ENCODE measurements around the gene MTMR4. TPM values are rescaled to one million over a fixed set of nuclear protein-coding genes. Genes with fewer than 3 reads are reported as not detected.

Gene MTMR4
- total RNA-seq, 2 experiments from 2014 or later, result 47.7 to 48.6 TPM

DNA sequence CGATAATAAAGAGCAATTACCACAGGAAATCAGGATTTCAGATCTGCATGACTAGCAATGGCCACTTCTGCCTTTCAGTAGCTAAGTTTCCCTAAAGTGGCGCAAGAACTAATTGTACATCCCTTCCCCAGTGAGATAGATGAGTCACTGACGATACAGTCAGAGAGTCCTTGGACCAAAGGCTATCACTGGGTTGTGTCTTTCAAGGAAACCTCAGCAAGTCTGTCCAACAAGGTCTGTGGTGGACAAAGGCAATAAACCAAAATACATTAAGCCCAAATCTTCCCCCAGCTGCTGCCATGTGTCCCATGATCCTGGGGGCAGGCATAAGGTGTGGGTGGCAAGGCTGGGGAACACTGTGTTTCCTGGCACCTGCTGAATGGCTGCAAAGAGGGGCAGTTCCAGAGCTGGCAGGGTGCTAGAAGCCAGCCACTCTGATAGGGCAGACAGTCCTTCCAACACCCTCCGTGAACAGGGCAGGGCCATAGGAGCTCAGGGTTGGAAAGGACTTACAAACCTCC, 20.5 kb upstream of the MTMR4 start:
- Mint-ChIP-seq H3K4me3 (no peak overlapping the region), H3K27ac (no peak overlapping the region), H3K4me1 (ENCODE audit: low read depth) (no peaks in the 10 kb centered on the region), H3K27me3 (ENCODE audit: low read depth) (peaks cover 48% of the 10 kb centered on the region), H3K9me3 (ENCODE audit: insufficient read depth) (no peaks in the 10 kb centered on the region), H3K36me3 (ENCODE audit: low read depth) (no peaks in the 10 kb centered on the region)
- ChIA-PET POLR2A (interaction anchor here (3.0 kb wide), 1 partner anchor 97 kb away, joined by 16 read pairs; no protein-coding TSS in a partner anchor), CTCF (interaction anchor here (1.2 to 3.4 kb wide), 3 partner anchors 9 to 53 kb away, joined by 3 to 14 read pairs (median 4); a partner anchor contains a TSS)
- no peak for DNase-seq
- ATAC-seq, result no peak

- no peaks in the 10 kb centered on the region for H3K4me1 Mint-ChIP-seq (ENCODE audit: low read depth)
- no peaks in the 10 kb centered on the region for H3K36me3 Mint-ChIP-seq (ENCODE audit: low read depth)
- H3K4me3 Mint-ChIP-seq, result no peak overlapping the region
- ChIA-PET POLR2A (interaction anchor here (2.0 to 3.0 kb wide), 2 partner anchors 97 to 98 kb away, joined by 7 to 16 read pairs; no protein-coding TSS in a partner anchor), CTCF (interaction anchor here (1.1 to 3.4 kb wide), 3 partner anchors 10 to 43 kb away, joined by 3 to 14 read pairs (median 3); a partner anchor contains a TSS)
- peaks cover 52% of the 10 kb centered on the region for H3K27me3 Mint-ChIP-seq (ENCODE audit: low read depth)
- no peak for ATAC-seq
- H3K9me3 Mint-ChIP-seq (ENCODE audit: insufficient read depth), result no peaks in the 10 kb centered on the region
- DNase-seq, result no peak
- no peak overlapping the region for H3K27ac Mint-ChIP-seq
Measured at GRCh38 chr17:58534331-58534730, 19.9 kb upstream of the MTMR4 start.

- H3K4me1 Mint-ChIP-seq (ENCODE audit: low read depth), result no peaks in the 10 kb centered on the region
- ChIA-PET CTCF (interaction anchor here (1.1 to 3.4 kb wide), 2 partner anchors 15 to 44 kb away, joined by 3 to 14 read pairs; no protein-coding TSS in a partner anchor), POLR2A (interaction anchor here (2.0 to 3.0 kb wide), 2 partner anchors 97 to 98 kb away, joined by 7 to 16 read pairs; no protein-coding TSS in a partner anchor)
- H3K4me3 Mint-ChIP-seq, result no peak overlapping the region
- DNase-seq, result no peak
- no peaks in the 10 kb centered on the region for H3K9me3 Mint-ChIP-seq (ENCODE audit: insufficient read depth)
- peaks cover 54% of the 10 kb centered on the region for H3K27me3 Mint-ChIP-seq (ENCODE audit: low read depth)
- no peak overlapping the region for H3K27ac Mint-ChIP-seq
- H3K36me3 Mint-ChIP-seq (ENCODE audit: low read depth), result no peaks in the 10 kb centered on the region
- no peak for ATAC-seq
Measured at GRCh38 chr17:58533616-58534188, 19.3 kb upstream of the MTMR4 start.

- H3K27me3 Mint-ChIP-seq (ENCODE audit: low read depth), result peaks cover 54% of the 10 kb centered on the region
- CTCF ChIA-PET, result interaction anchor here (0.7 kb wide), 1 partner anchor 45 kb away, joined by 3 read pairs; no protein-coding TSS in a partner anchor
- no peaks in the 10 kb centered on the region for H3K9me3 Mint-ChIP-seq (ENCODE audit: insufficient read depth)
- H3K4me1 Mint-ChIP-seq (ENCODE audit: low read depth), result peaks cover 4% of the 10 kb centered on the region
- H3K4me3 Mint-ChIP-seq, result no peak overlapping the region
- H3K36me3 Mint-ChIP-seq (ENCODE audit: low read depth), result no peaks in the 10 kb centered on the region
- DNase-seq (no peak), ATAC-seq (no peak)
- no peak overlapping the region for H3K27ac Mint-ChIP-seq
- POLR2A ChIA-PET, result interaction anchor here (0.6 to 3.0 kb wide), 5 partner anchors 55 to 173 kb away, joined by 3 to 16 read pairs (median 7); no protein-coding TSS in a partner anchor
Measured at GRCh38 chr17:58532555-58532951, 18.1 kb upstream of the MTMR4 start.

DNA sequence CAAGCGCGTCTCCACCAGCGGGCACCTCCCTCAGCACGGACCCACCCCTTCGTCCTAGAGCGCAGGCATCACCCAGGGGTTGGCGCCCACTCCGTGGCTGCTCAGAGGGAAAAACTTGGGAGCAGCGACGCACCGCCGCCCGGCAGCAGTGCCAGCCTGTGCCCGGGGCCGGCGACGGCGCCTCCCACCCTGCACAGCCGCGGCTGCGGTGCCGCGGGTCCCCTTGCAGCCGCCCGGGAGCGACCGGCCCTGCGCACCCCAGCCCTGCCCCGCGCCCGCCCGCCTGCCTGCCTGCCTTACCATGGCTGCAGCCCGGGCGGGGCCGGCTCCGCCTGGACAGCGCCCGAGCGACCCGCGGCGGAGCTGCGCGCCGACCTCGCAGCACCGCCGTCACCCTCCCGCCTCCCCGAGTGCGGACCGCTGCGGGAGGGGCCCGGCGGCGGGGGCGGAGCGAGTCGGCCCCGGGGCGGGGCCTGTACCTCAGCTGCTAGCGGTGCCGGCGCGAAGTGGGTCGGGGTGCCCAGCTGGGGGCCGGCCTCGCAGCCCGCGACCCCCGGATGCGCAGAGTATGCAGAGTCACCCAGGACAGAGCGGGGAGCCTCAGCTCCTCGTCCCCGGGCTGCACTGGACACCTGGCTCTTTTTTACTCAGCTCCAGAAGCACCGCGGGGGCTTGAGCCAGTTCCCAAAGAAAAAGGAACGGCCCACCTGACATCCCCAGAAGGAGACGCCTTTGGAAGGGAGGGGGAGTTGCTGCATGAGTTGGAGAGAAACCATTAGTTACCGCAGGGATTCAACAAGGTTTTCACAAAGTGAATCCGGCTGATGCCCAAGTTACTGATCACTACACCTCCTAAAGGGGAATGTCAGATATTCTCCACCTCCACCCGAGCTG, 17.5 kb upstream of the MTMR4 start:
- peaks cover 54% of the 10 kb centered on the region for H3K27me3 Mint-ChIP-seq (ENCODE audit: low read depth)
- peak overlapping the region; percentile 35 for H3K4me3 Mint-ChIP-seq
- no peak overlapping the region for H3K27ac Mint-ChIP-seq
- ChIA-PET POLR2A (interaction anchor here (0.6 to 1.4 kb wide), 4 partner anchors 17 to 161 kb away, joined by 3 to 11 read pairs (median 4); no protein-coding TSS in a partner anchor), CTCF (interaction anchor here (0.8 kb wide), 1 partner anchor 13 kb away, joined by 3 read pairs; no protein-coding TSS in a partner anchor)
- no peaks in the 10 kb centered on the region for H3K36me3 Mint-ChIP-seq (ENCODE audit: low read depth)
- ATAC-seq (peak; percentile 93), DNase-seq (peak; percentile 66)
- no peaks in the 10 kb centered on the region for H3K9me3 Mint-ChIP-seq (ENCODE audit: insufficient read depth)
- H3K4me1 Mint-ChIP-seq (ENCODE audit: low read depth), result peaks cover 11% of the 10 kb centered on the region

DNA sequence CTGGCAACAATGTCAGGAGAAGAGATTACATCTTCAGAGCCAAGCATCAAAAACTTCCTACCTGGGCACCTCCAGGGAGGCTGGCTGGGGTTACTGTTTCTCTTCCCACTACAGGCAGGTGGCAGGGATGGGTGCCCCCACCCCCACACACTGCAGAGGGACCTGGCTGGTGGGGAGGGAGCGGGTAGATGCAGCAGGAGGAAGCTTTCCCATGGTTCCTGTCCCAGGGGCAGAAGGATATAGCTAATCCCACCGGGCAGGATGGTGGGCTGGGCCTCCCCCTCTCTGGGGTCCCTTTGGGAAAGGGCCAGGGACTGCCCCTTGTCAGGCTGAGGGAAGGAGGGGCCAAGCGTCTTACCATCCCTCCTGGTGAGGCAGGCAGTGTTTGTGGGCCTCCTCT, 16.7 kb upstream of the MTMR4 start:
- CTCF ChIA-PET, result no interaction called here
- ATAC-seq, result no peak
- no peaks in the 10 kb centered on the region for H3K36me3 Mint-ChIP-seq (ENCODE audit: low read depth)
- no peak for DNase-seq
- no peaks in the 10 kb centered on the region for H3K9me3 Mint-ChIP-seq (ENCODE audit: insufficient read depth)
- H3K27ac Mint-ChIP-seq, result no peak overlapping the region
- peak overlapping the region; percentile 35 for H3K4me3 Mint-ChIP-seq
- peaks cover 16% of the 10 kb centered on the region for H3K4me1 Mint-ChIP-seq (ENCODE audit: low read depth)
- peaks cover 54% of the 10 kb centered on the region for H3K27me3 Mint-ChIP-seq (ENCODE audit: low read depth)
- POLR2A ChIA-PET, result interaction anchor here (1.4 to 6.7 kb wide), 2 partner anchors 100 kb away, joined by 11 to 46 read pairs; no protein-coding TSS in a partner anchor

DNA sequence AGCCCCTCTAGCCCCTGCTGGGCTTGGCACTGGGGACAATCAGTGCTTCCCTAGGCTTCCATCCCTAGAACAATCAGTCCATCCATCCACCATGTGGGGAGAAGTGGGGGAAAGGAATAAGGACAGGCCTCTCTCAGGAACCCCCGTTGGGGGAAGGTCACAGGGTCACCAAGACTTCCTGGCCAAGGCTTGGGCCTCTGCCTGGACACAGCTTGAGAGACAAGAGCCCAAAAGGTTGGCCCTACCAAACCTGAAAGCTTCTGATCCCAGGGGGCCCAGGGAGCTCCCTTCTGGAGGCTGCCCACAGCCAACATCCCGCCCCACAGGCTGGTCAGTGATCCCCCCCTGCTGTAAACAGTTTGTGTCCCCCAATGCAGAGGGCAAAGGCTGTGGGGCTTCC, 16.2 kb upstream of the MTMR4 start:
- peaks cover 50% of the 10 kb centered on the region for H3K27me3 Mint-ChIP-seq (ENCODE audit: low read depth)
- H3K36me3 Mint-ChIP-seq (ENCODE audit: low read depth), result no peaks in the 10 kb centered on the region
- peaks cover 16% of the 10 kb centered on the region for H3K4me1 Mint-ChIP-seq (ENCODE audit: low read depth)
- POLR2A ChIA-PET, result interaction anchor here (6.7 kb wide), 1 partner anchor 101 kb away, joined by 46 read pairs; no protein-coding TSS in a partner anchor
- DNase-seq (no peak), ATAC-seq (no peak)
- no peak overlapping the region for H3K27ac Mint-ChIP-seq
- CTCF ChIA-PET, result interaction anchor here (0.9 kb wide), 1 partner anchor 58 kb away, joined by 3 read pairs; no protein-coding TSS in a partner anchor
- no peaks in the 10 kb centered on the region for H3K9me3 Mint-ChIP-seq (ENCODE audit: insufficient read depth)
- H3K4me3 Mint-ChIP-seq, result peak overlapping the region; percentile 30

DNA sequence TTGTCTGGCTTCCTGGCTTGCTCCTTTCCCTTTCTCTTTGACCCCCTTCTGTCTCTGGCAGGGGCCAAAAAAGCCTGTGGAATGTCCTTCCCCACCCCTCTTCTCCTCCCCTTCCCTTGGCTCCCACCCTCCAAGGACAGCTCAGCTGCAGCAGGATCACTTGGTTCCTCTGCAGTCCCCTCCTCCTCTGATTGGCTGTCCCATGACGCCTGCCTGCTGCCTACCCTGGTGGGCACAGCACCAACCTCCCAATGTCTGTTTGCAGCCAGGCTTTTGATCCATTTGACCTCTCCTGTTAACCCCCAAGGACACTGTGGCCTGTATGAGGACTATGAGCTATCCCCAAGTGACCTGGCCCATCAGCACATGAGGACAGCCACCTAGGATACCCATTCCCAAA, 14.8 kb upstream of the MTMR4 start:
- no peak for DNase-seq
- POLR2A ChIA-PET, result interaction anchor here (1.4 to 6.7 kb wide), 2 partner anchors 18 to 102 kb away, joined by 3 to 46 read pairs; no protein-coding TSS in a partner anchor
- no peak for ATAC-seq
- Mint-ChIP-seq H3K27me3 (ENCODE audit: low read depth) (peaks cover 37% of the 10 kb centered on the region), H3K4me1 (ENCODE audit: low read depth) (peaks cover 16% of the 10 kb centered on the region), H3K36me3 (ENCODE audit: low read depth) (no peaks in the 10 kb centered on the region), H3K27ac (no peak overlapping the region), H3K4me3 (no peak overlapping the region), H3K9me3 (ENCODE audit: insufficient read depth) (no peaks in the 10 kb centered on the region)
- CTCF ChIA-PET, result interaction anchor here (1.7 to 2.3 kb wide), 2 partner anchors 11 to 12 kb away, joined by 5 to 9 read pairs; no protein-coding TSS in a partner anchor

DNA sequence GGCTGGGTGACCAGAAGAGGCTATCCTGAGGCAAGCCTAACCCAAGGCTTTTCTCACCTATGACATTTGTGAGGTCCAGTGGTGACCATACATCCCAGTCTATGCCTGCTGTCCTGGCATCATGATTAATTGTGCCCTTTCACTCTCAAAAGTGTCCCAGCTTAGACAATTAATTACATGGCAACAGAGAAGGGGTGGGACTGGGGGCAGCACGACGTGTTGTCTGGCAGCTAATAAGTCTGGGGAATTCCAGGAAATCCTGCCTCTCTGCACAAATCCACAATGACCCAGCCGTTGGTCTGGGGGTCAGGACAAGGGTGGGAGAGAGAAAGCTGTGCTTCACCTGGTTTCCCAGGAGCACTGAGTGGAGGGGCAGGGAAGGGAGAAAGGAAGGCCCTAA, 14.0 kb upstream of the MTMR4 start:
- DNase-seq, result no peak
- H3K9me3 Mint-ChIP-seq (ENCODE audit: insufficient read depth), result no peaks in the 10 kb centered on the region
- H3K36me3 Mint-ChIP-seq (ENCODE audit: low read depth), result no peaks in the 10 kb centered on the region
- H3K4me3 Mint-ChIP-seq, result no peak overlapping the region
- H3K4me1 Mint-ChIP-seq (ENCODE audit: low read depth), result peaks cover 16% of the 10 kb centered on the region
- no peak for ATAC-seq
- CTCF ChIA-PET, result interaction anchor here (1.6 to 2.3 kb wide), 4 partner anchors 10 to 476 kb away, joined by 4 to 9 read pairs (median 6); no protein-coding TSS in a partner anchor
- H3K27me3 Mint-ChIP-seq (ENCODE audit: low read depth), result peaks cover 35% of the 10 kb centered on the region
- H3K27ac Mint-ChIP-seq, result no peak overlapping the region
- POLR2A ChIA-PET, result interaction anchor here (1.4 to 6.7 kb wide), 2 partner anchors 18 to 103 kb away, joined by 3 to 46 read pairs; no protein-coding TSS in a partner anchor

- Mint-ChIP-seq H3K9me3 (ENCODE audit: insufficient read depth) (no peaks in the 10 kb centered on the region), H3K4me3 (no peak overlapping the region), H3K27me3 (ENCODE audit: low read depth) (peaks cover 31% of the 10 kb centered on the region), H3K36me3 (ENCODE audit: low read depth) (no peaks in the 10 kb centered on the region), H3K27ac (no peak overlapping the region), H3K4me1 (ENCODE audit: low read depth) (peaks cover 16% of the 10 kb centered on the region)
- ATAC-seq, result no peak
- CTCF ChIA-PET, result interaction anchor here (0.6 to 2.3 kb wide), 10 partner anchors 9 to 477 kb away, joined by 3 to 9 read pairs (median 3); no protein-coding TSS in a partner anchor
- POLR2A ChIA-PET, result interaction anchor here (1.0 to 6.7 kb wide), 2 partner anchors 9 to 104 kb away, joined by 3 to 46 read pairs; no protein-coding TSS in a partner anchor
- no peak for DNase-seq
Measured at GRCh38 chr17:58527949-58528348, 13.5 kb upstream of the MTMR4 start.

DNA sequence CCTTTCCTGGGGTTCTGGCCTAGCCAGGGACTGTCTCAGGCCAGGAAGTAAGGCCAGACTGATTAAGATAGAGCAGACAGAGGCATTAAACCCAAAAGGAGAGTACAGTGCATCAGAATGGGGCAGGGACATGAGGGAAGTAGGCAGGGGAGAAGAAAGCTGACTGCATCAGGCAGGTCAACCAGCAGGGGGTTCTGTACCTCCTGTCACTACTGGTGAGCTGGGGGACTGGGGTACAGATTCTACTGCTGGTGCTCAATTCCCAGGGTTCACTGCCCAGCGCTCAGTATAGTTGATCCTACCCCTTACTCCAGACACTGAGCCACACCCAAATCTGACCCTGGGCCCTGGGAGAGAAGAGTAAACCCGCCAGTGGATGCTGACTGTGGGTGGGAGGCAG, 12.9 kb upstream of the MTMR4 start:
- ChIA-PET CTCF (interaction anchor here (0.6 to 2.3 kb wide), 10 partner anchors 9 to 477 kb away, joined by 3 to 9 read pairs (median 3); no protein-coding TSS in a partner anchor), POLR2A (interaction anchor here (1.0 to 6.7 kb wide), 2 partner anchors 9 to 104 kb away, joined by 3 to 46 read pairs; no protein-coding TSS in a partner anchor)
- peaks cover 25% of the 10 kb centered on the region for H3K27me3 Mint-ChIP-seq (ENCODE audit: low read depth)
- H3K27ac Mint-ChIP-seq, result peak overlapping the region; percentile 66
- H3K4me1 Mint-ChIP-seq (ENCODE audit: low read depth), result peaks cover 16% of the 10 kb centered on the region
- H3K4me3 Mint-ChIP-seq, result no peak overlapping the region
- DNase-seq, result peak; percentile 38
- H3K36me3 Mint-ChIP-seq (ENCODE audit: low read depth), result no peaks in the 10 kb centered on the region
- no peak for ATAC-seq
- H3K9me3 Mint-ChIP-seq (ENCODE audit: insufficient read depth), result no peaks in the 10 kb centered on the region
